Measurements from ENCODE around the gene BANP. TPM values are rescaled to one million over a fixed set of nuclear protein-coding genes. Genes with fewer than 3 reads are reported as not detected.

The BANP gene
- total and polyA plus RNA-seq, 2 of the 8 experiments (the other 6 are each of a cell fraction or from before 2014, with no cell fraction given): 25.8 to 39.8 TPM

DNA sequence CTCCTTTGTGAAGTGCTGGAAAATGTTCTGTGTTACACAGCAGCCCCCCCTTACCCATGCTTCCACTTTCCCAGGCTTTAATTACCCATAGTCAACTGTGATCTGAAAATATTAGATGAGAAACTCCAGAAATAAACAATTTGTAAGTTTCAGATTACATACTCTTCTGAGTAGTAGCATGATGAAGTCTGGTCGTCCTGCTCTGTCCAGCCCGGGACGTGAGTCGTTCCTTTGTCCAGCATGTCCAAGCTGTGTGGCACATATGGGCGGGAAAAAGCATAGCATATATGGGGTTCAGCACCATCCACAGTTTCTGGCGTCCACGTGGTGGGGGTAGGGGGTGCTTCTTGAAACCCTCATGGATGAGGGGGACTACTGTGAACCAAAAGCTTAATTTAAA is 83.5 kb downstream of the BANP start (continued):
- no peak for TF ChIP-seq KDM5A (IDR thresholded peaks at IDR 0.05; ENCODE audit: low read length)
- TF ChIP-seq TAF7 (optimal IDR thresholded peaks at IDR 0.05; ENCODE audit: borderline replicate concordance, low read depth, low read length): no peak
- no peak for TF ChIP-seq TAF1 (IDR thresholded peaks at IDR 0.05; ENCODE audit: low read depth, low read length)
- TF ChIP-seq SIX5 (IDR thresholded peaks at IDR 0.05; ENCODE audit: low read depth, low read length): no peak
- no peak for TF ChIP-seq BRCA1 (IDR thresholded peaks at IDR 0.05; ENCODE audit: low read depth, low read length)
